Fibroblast of skin of right biceps (primary cell): ENCODE results near the gene CDHR5.
A peak's percentile ranks its signal among the peaks of the same experiment; 100 is the strongest.
"Not testable (repeated sequence)": the region's sequence is repeated elsewhere in the genome, so short reads cannot be mapped to it uniquely, and the experiment has no call there.

Experiments
- DNase-seq: peaks from one replicate; pipeline ENCODE4 v3.0.0-alpha.2; 2013

The CDHR5 gene

DNA sequence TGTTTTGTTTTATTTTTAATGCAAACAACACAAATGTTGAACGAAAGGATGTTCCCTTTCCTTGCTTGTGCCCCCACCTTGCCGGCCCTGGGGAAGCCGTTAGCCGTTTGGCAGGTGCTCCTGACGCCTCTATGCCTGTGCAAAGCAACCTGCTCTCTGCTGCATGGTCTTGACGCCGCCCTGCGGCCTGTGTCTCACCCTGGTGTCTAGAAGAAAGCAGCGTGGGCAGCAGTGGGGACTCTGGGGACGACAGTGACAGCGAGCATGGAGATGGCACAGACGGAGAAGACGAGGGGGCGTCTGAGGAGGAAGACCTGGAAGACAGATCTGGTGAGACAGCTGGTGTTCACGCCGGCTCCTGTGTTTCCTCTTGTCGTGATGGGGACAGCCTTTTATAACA lies 43.0 kb downstream of the CDHR5 start:
- no peak for DNase-seq

GRCh38 chr11:581342-581741 lies 43.4 kb downstream of the CDHR5 start:
- no peak for DNase-seq

DNA sequence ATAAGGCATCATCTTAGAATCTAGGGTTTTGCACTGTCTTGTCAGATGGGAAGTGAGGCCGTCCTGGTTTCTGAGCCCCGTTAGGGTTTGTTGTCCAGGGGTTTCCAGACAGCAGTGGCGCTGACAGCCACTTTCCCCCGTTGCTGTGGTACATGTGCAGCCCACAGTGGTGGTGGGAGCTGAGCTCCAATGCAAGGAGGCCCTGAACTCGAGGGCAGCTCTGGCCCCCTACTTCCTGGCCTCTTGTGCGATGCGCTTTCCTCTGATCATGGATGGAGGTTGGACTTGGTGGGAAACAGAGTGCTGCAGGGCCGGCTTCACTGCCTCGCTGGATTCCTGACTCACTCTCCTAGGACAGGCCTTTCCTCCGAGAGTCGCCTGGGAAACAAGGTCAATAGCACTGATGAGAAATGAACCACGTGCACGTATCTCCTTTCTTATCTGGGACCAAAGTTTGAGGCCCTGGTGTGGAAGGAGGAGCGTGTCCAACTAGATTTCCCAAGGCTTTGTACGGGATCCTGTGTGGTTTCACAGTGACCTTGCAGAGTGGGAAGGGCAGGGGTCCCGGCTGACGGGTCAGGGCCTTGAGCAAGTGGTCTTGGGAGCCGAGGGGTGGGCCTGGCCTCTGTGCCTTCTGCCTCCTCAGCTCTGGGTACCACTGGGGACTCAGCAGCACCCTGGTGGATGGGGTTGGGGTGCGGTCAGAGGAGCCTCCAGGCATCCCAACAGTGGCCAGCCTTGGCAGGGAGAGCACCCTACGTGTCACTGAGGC lies 44.7 kb downstream of the CDHR5 start:
- no peak for DNase-seq

DNA sequence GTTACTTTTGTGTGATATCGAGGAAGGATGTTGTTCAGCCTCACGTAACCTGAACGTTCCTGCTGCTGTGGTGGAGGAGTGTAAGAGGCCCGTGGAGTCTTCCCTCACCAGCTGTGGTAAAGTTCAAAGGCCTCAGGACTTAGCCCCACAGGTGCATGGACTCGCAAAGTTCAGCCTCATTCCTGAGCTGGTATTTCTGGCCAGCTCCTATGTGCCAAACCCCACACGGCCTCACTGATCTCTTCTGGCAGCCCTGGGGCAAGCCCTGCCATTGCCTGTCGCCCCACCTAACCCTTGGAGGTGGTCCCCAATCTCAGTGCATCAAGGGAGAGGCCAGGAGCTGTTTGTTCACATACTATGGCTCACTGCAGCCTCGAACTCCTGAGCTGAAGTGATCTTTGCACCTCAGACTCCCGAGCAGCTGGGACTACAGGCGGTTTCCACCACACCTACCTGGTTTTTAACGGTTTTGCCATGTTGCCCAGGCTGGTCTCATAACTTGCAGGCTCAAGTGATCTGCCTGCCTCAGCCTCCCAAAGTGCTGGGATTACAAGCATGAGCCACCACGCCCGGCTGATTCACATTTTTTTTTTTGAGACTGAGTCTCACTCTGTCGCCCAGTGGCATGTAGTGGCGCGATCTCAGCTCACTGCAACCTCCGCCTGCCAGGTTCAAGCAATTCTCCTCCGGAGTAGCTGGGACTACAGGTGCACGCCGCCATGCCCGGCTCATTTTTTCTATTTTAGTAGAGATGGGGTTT lies 46.3 kb downstream of the CDHR5 start:
- DNase-seq, result no peak

DNA sequence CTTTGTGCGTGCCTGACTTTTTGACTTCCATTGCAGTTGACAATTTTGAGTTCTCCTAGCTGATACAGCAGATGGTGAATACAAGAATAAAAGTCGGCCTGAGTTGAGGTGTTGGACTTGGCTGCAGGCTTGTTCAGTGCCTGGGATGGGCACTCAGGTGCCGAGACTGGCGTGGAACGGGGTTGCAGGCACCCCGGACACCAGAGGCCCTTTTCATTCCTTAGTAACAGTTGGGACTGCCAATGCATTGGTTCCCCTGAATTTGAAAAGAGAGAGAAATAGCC lies 47.2 kb downstream of the CDHR5 start:
- DNase-seq, result no peak

- DNase-seq, result no peak
Measured at GRCh38 chr11:576811-577610, 47.7 kb downstream of the CDHR5 start.

DNA sequence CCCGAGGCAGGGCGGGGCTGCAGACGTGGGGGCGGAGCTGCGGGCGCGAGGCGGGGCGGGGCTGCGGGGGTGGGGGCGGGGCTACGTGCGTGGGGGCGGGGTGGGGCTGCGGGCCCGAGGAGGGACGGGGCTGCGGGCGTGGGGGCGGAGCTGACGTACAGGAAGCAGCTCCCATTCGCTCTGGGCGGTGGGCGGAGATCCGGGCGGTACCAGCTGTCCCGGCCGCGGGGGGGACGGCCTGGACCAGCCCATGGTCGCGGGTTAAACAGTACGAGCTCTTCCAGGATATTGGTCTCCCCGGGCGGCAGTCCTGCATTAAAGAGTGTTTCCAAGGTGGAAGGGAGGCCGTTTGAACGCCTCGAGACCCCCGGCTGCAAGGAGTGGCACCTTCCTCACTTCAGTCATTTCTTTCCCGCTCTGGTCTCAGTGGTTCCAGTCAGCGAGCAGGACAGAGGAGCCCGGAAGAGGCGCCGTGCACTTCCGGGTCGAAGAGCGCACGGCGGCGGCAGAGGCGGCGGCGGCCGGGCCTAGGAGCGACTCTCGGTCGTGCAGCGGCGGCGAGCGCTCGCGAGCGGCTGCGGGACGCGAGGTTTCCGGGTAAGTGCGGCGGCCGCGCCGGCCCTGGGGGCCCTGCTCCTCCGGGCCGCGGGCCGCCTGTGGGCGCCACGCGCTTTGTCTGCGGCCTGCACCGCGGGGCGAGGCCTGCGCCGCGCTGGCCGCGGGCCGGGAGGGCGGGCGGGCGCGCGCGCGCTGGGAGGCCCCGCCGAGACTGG lies 48.6 kb downstream of the CDHR5 start, which contains the start of gene PHRF1:
PHRF1 (plus strand) TSS at position 475 of the 773 bp plus-strand sequence. CDS start 5,043 bp downstream, outside the sequence.
- DNase-seq, result peak; percentile 94

DNA sequence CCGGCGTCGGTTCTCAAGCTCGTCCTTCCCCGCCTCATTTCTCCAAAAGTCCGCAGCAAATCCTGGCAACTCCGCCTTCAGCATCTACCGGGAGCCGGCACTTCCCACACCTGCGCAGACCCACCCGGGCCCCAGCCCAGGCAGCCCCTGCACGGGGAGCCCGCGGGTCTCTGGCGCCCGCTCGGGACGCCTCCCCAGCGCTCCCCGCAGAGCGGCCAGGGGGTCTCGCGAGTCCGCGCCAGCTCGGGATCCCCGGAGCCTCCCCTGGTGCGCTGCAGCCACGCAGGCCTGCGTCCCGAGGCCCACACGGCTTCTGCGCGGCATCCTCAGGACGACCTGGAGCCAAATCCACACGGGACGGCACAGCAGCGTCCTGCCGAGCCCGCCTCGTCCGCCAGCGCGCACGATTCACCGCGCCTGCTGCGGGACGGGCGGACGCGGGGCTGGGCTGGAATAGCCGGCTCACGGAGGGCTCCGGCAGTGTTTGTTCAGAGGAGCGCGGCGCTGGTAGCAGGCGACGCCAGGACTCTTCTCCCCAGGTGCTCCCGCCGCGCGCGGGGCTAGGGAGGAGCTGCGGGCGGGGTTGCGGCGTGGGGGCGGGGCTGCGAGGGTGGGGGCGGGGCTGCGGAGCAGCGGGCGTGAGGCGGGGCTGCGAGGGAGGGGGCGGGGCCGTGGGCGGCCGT lies 49.3 kb downstream of the CDHR5 start:
- no peak for DNase-seq

GRCh38 chr11:574632-575312 lies 50.0 kb downstream of the CDHR5 start:
- DNase-seq, result no peak

GRCh38 chr11:574031-574570 lies 50.7 kb downstream of the CDHR5 start:
- DNase-seq, result not testable (repeated sequence)

DNA sequence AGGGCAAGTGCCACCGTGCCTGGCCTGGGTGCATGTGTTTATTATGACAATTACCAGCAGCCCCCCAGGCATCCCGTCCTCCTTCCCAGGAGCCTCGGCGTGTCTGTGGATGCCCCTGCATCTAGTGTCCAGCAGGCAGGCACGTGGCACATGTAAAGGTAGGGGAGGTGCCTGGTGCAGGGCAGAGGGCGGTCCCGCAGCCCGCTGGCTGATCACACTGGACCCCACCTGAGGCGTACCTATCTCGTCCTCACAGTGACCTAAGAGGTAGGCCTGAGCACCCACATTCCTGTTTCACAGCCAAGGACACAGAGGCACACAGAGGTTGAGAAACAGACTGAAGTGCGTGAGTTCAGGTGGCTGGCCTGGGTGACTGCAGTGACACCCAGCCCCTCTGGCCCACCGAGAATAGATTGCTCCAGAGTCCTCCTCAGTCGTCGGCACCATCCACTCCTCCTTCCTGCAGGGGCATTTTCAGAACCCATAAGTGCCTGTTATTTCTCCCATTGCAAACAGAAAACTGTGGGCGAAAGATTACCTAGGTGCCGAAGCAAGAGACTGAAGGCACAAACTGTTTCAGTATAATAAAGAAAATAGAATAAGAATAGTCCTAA lies 51.5 kb downstream of the CDHR5 start:
- no peak for DNase-seq

DNA sequence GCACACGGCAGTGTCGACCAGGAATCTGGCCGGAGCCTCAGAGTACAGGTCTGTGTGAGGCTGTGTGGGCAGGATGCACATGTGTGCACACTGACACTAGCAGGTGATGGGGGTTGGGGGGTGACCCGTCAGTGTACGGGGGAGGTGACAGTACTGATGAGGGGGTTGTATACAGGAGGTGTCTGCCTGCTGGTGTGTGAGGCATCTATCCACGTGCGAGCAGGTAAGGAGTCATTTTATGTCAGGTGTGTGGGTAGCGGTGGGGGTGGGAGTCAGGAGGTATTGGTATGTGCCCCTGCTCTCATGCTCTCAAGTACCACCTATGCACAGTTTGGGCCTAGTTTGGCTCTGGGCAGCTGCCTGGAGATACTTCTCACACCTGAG lies 53.0 kb downstream of the CDHR5 start:
- no peak for DNase-seq

GRCh38 chr11:569158-569885 lies 55.4 kb downstream of the CDHR5 start:
- no peak for DNase-seq

- DNase-seq, result peak; percentile 96
Measured at GRCh38 chr11:568306-569157, 56.2 kb downstream of the CDHR5 start.

- DNase-seq, result no peak
Measured at GRCh38 chr11:567629-568292, 57.0 kb downstream of the CDHR5 start.

DNA sequence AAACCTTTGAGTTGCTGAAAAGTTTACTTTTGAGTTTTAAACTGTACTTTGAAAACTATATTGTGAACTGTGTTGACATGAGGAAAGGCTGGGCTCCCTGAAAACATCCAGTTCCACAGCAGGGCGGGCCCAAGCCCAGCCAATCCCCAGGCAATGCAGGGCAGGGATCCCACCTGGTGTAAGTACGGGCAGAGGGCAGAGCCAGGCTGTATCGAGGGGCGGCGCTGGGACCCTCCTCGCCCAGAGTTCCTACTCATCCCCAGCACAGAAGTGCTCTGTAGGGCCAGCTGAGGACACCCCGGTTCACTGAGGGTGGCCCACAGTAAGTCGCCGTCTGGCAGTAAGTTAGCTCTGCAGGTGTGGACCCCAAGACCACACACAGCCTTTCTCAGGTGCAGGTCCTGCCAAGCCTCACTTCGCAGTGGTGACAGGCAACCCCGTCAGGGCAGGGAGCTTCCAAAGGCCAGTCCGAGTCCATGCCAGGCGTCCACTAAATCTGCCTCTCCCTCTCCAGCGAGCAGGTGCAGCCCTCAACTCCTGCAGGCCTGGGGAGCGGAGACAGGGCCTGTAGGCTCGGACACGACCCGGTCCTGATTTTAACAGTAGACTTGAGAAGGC lies 57.6 kb downstream of the CDHR5 start:
- no peak for DNase-seq
